Fibroblast of skin of back (primary cell): ENCODE data around the gene DCN.

Experiments used
- DNase-seq: peaks from one replicate; pipeline ENCODE4 v3.0.0-alpha.2; 2013

Gene DCN

GRCh38 chr12:91186156-91186555 lies 3.5 kb upstream of the DCN start:
- no peak for DNase-seq

- peak; percentile 30 for DNase-seq
Measured at GRCh38 chr12:91185421-91185820, 2.8 kb upstream of the DCN start.

GRCh38 chr12:91183551-91183950 lies 934 bp upstream of the DCN start:
- DNase-seq: no peak

GRCh38 chr12:91180582-91181395 lies 1.8 kb downstream of the DCN start:
- DNase-seq: peak; percentile 88

- peak; percentile 15 for DNase-seq
Measured at GRCh38 chr12:91179966-91180561, 2.6 kb downstream of the DCN start.

- peak; percentile 42 for DNase-seq
Measured at GRCh38 chr12:91179315-91179714, 3.3 kb downstream of the DCN start.

- DNase-seq: peak; percentile 31
Measured at GRCh38 chr12:91178781-91179180, 3.8 kb downstream of the DCN start.

- DNase-seq: peak; percentile 68
Measured at GRCh38 chr12:91178139-91178561, 4.5 kb downstream of the DCN start.

- peak; percentile 78 for DNase-seq
Measured at GRCh38 chr12:91177381-91177780, 5.2 kb downstream of the DCN start.

GRCh38 chr12:91176915-91177314 lies 5.7 kb downstream of the DCN start:
- no peak for DNase-seq

- no peak for DNase-seq
Measured at GRCh38 chr12:91176358-91176757, 6.3 kb downstream of the DCN start.

GRCh38 chr12:91173124-91173523 lies 9.5 kb downstream of the DCN start:
- DNase-seq: no peak

- DNase-seq: no peak
Measured at GRCh38 chr12:91172096-91172495, 10.5 kb downstream of the DCN start.

- no peak for DNase-seq
Measured at GRCh38 chr12:91171476-91171875, 11.1 kb downstream of the DCN start.

- DNase-seq: peak; percentile 45
Measured at GRCh38 chr12:91163116-91163515, 19.5 kb downstream of the DCN start.

- no peak for DNase-seq
Measured at GRCh38 chr12:91161009-91161408, 21.6 kb downstream of the DCN start.

- no peak for DNase-seq
Measured at GRCh38 chr12:91155990-91156389, 26.6 kb downstream of the DCN start.

GRCh38 chr12:91154131-91154530 lies 28.5 kb downstream of the DCN start:
- no peak for DNase-seq

- no peak for DNase-seq
Measured at GRCh38 chr12:91144053-91144452, 38.6 kb downstream of the DCN start.

- DNase-seq: no peak
Measured at GRCh38 chr12:91143206-91143605, 39.4 kb downstream of the DCN start.

GRCh38 chr12:91142221-91142631 lies 40.4 kb downstream of the DCN start:
- DNase-seq: no peak

GRCh38 chr12:91140026-91140931 lies 42.3 kb downstream of the DCN start:
- peak; percentile 89 for DNase-seq

GRCh38 chr12:91139286-91139685 lies 43.3 kb downstream of the DCN start:
- no peak for DNase-seq
